GM23338 (cell line): Measurements from ENCODE around the gene CACHD1. TPM values are rescaled to one million over a fixed set of nuclear protein-coding genes. Genes with fewer than 3 reads are reported as not detected.

ENCODE experiments used
- ATAC-seq: fragments of 200-7000 bp; cut with Tn5 transposase; 3 replicates; pipeline ENCODE4 v1.9.1; 2020
- DNase-seq: peaks from one replicate; pipeline ENCODE4 v3.0.0-alpha.2; 2015; ENCODE audit warnings: low spot score
- H2AFZ ChIP-seq: fragments of 200-600 bp; sonication (generic); 2 replicates; pipeline ENCODE4 v1.8.0; 2016; ENCODE audit warnings: antibody characterized with exemption, mild to moderate bottlenecking, moderate library complexity
- H3F3A ChIP-seq: fragments of 200-600 bp; sonication (generic); replicated peaks from 2 replicates; pipeline ENCODE4 v1.8.0; 2017; ENCODE audit warnings: antibody characterized with exemption, mixed run types, low read depth
- H3K27ac ChIP-seq: fragments of 200-600 bp; sonication (generic); 2 replicates; pipeline ENCODE4 v1.6.1; 2016; ENCODE audit warnings: low read depth
- H3K27me3 ChIP-seq: fragments of 200-600 bp; sonication (generic); 2 replicates; pipeline ENCODE4 v1.8.0; 2016; ENCODE audit warnings: mild to moderate bottlenecking, mixed run types, moderate library complexity; ENCODE audit not compliant: insufficient read depth
- H3K36me3 ChIP-seq: fragments of 200-600 bp; sonication (generic); 2 replicates; pipeline ENCODE4 v1.8.0; 2016; ENCODE audit warnings: mild to moderate bottlenecking; ENCODE audit not compliant: insufficient read depth
- H3K4me1 ChIP-seq: fragments of 200-600 bp; sonication (generic); 2 replicates; pipeline ENCODE4 v1.8.0; 2016; ENCODE audit warnings: mild to moderate bottlenecking, moderate library complexity; ENCODE audit not compliant: insufficient read depth
- H3K4me2 ChIP-seq: fragments of 200-600 bp; sonication (generic); 2 replicates; pipeline ENCODE4 v1.7.1; 2017; ENCODE audit warnings: mixed run types
- H3K4me3 ChIP-seq: fragments of 200-600 bp; sonication (generic); 2 replicates; pipeline ENCODE4 v1.6.1; 2016; ENCODE audit warnings: mixed run types
- H3K79me2 ChIP-seq: fragments of 200-600 bp; sonication (generic); replicated peaks from 2 replicates; pipeline ENCODE4 v1.8.0; 2017; ENCODE audit warnings: mild to moderate bottlenecking; ENCODE audit not compliant: insufficient read depth
- H3K9me2 ChIP-seq: fragments of 200-600 bp; sonication (generic); 2 replicates; pipeline ENCODE4 v1.8.0; 2017; ENCODE audit not compliant: insufficient read depth
- H4K20me1 ChIP-seq: fragments of 200-600 bp; sonication (generic); replicated peaks from 2 replicates; pipeline ENCODE4 v1.8.0; 2017; ENCODE audit warnings: mild to moderate bottlenecking; ENCODE audit not compliant: insufficient read depth
- H3K27ac Mint-ChIP-seq: 2 replicates; pipeline ENCODE4 v1.8.0; 2020; ENCODE audit warnings: inconsistent platforms, mild to moderate bottlenecking, moderate library complexity, mixed read lengths
- H3K27me3 Mint-ChIP-seq: 3 replicates; pipeline ENCODE4 v1.8.0; 2022; ENCODE audit warnings: low read depth, mild to moderate bottlenecking, moderate library complexity, mixed read lengths, inconsistent platforms; ENCODE audit not compliant: insufficient read depth, poor library complexity
- H3K36me3 Mint-ChIP-seq: 3 replicates; pipeline ENCODE4 v1.8.0; 2021; ENCODE audit warnings: low read depth, mild to moderate bottlenecking, inconsistent platforms, moderate library complexity, mixed read lengths
- H3K4me1 Mint-ChIP-seq: 3 replicates; pipeline ENCODE4 v1.8.0; 2020; ENCODE audit warnings: mild to moderate bottlenecking, inconsistent platforms, mixed read lengths
- H3K4me3 Mint-ChIP-seq: 3 replicates; pipeline ENCODE4 v1.8.0; 2021; ENCODE audit warnings: moderate library complexity, mild to moderate bottlenecking, inconsistent platforms, mixed read lengths
- H3K9me3 Mint-ChIP-seq: 3 replicates; pipeline ENCODE4 v1.8.0; 2020; ENCODE audit warnings: moderate library complexity, mild to moderate bottlenecking, inconsistent platforms, mixed read lengths
- CTCF ChIP-seq, 2 experiments: fragments of 200-600 bp in 1 of 2; sonication (generic) in 1 of 2; conservative IDR thresholded peaks; 2 replicates each; pipeline versions ENCODE4 v1.5.1 to v1.6.1; 2016 to 2017; ENCODE audit warnings: antibody characterized with exemption in 2 of 2, low read depth in 2 of 2, mild to moderate bottlenecking in 2 of 2, moderate library complexity in 1 of 2
- JUNB ChIP-seq: IDR thresholded peaks from one replicate; pipeline ENCODE4 v1.6.1; 2016; ENCODE audit warnings: antibody characterized with exemption; ENCODE audit not compliant: unreplicated experiment
- NANOG ChIP-seq: IDR thresholded peaks from 2 replicates; pipeline ENCODE4 v1.6.1; 2016; ENCODE audit warnings: antibody characterized with exemption, borderline replicate concordance
- POLR2AphosphoS5 ChIP-seq: IDR thresholded peaks from 2 replicates; pipeline ENCODE4 v1.6.1; 2016; ENCODE audit warnings: antibody characterized with exemption, low read depth
- REST ChIP-seq: IDR thresholded peaks from one replicate; pipeline ENCODE4 v1.6.1; 2018; ENCODE audit warnings: antibody characterized with exemption; ENCODE audit not compliant: unreplicated experiment
- ZNF114 ChIP-seq: fragments of 250-450 bp; sonication (Bioruptor Pico); IDR thresholded peaks from 2 replicates; pipeline ENCODE4 v1.5.0; 2020; ENCODE audit warnings: mild to moderate bottlenecking, moderate library complexity
- ZNF331 ChIP-seq: fragments of 250-450 bp; sonication (Bioruptor Pico); IDR thresholded peaks from 2 replicates; pipeline ENCODE4 v1.5.0; 2020; ENCODE audit warnings: low read depth, mild to moderate bottlenecking, moderate library complexity
- polyA plus RNA-seq: library from polyadenylated mRNA; unstranded; fragments of >200 nt; fragmentation: Nextera tagmentation; extraction: Ambion mirVana; gene quantifications from 2 replicates; pipeline ENCODE4 v1.2.1, GENCODE V29; 2016
- total RNA-seq: library from RNA; depleted of rRNA; stranded (reverse); fragments of >200 nt; shearing (Covaris generic); gene quantifications from 2 replicates; pipeline ENCODE4 v1.2.3, GENCODE V29; 2014

The CACHD1 gene
- total and polyA plus RNA-seq, 2 experiments from 2014 or later: 12.6 to 43.7 TPM

GRCh38 chr1:64678366-64678765 is 208.4 kb downstream of the CACHD1 start:
- no peaks in the 10 kb centered on the region for H3K79me2 ChIP-seq
- no peak for TF ChIP-seq ZNF114
- Mint-ChIP-seq H3K27me3 (no peaks in the 10 kb centered on the region), H3K9me3 (no peaks in the 10 kb centered on the region), H3K4me3 (no peak overlapping the region), H3K4me1 (peaks cover 2% of the 10 kb centered on the region; the same call in 1 of the 3 replicates), H3K27ac (no peak overlapping the region), H3K36me3 (peaks cover 92% of the 10 kb centered on the region)
- no peaks in the 10 kb centered on the region for H3K4me1 ChIP-seq
- H3F3A ChIP-seq: no peaks in the 10 kb centered on the region; the same call in 1 of the 2 replicates
- H3K27me3 ChIP-seq: no peaks in the 10 kb centered on the region
- H3K4me3 ChIP-seq: no peak overlapping the region
- no peaks in the 10 kb centered on the region for H3K9me2 ChIP-seq
- H3K36me3 ChIP-seq: peaks cover 60% of the 10 kb centered on the region
- H2AFZ ChIP-seq: no peak overlapping the region
- H3K27ac ChIP-seq: no peak overlapping the region
- ATAC-seq (no peak), DNase-seq (no peak)
- no peak overlapping the region for H3K4me2 ChIP-seq
- H4K20me1 ChIP-seq: no peaks in the 10 kb centered on the region; the same call in 1 of the 2 replicates

GRCh38 chr1:64679177-64679576 is 209.2 kb downstream of the CACHD1 start:
- Histone ChIP-seq H3K4me2 (no peak overlapping the region), H3K79me2 (no peaks in the 10 kb centered on the region), H3F3A (peaks cover 6% of the 10 kb centered on the region; the same call in 1 of the 2 replicates), H3K27ac (no peak overlapping the region), H3K4me3 (no peak overlapping the region), H3K27me3 (no peaks in the 10 kb centered on the region), H3K4me1 (no peaks in the 10 kb centered on the region), H3K36me3 (peaks cover 67% of the 10 kb centered on the region), H2AFZ (no peak overlapping the region), H4K20me1 (no peaks in the 10 kb centered on the region; the same call in 1 of the 2 replicates), H3K9me2 (no peaks in the 10 kb centered on the region)
- Mint-ChIP-seq H3K4me3 (no peak overlapping the region), H3K9me3 (no peaks in the 10 kb centered on the region), H3K36me3 (peaks cover 93% of the 10 kb centered on the region), H3K27me3 (no peaks in the 10 kb centered on the region), H3K27ac (no peak overlapping the region), H3K4me1 (peaks cover 2% of the 10 kb centered on the region; the same call in 1 of the 3 replicates)
- DNase-seq (no peak), ATAC-seq (no peak)
- TF ChIP-seq ZNF114 (no peak), CTCF (conservative IDR thresholded peaks at IDR 0.05; ENCODE audit: low read depth in 2 of 2) (no peak), REST (no peak)

- H3K4me2 ChIP-seq: no peak overlapping the region
- peaks cover 71% of the 10 kb centered on the region for H3K36me3 ChIP-seq
- no peaks in the 10 kb centered on the region for H3K79me2 ChIP-seq
- ATAC-seq (no peak), DNase-seq (no peak)
- H3K9me2 ChIP-seq: no peaks in the 10 kb centered on the region
- no peak overlapping the region for H3K27ac Mint-ChIP-seq
- no peak overlapping the region for H3K4me3 ChIP-seq
- peaks cover under 1% of the 10 kb centered on the region; the same call in 1 of the 2 replicates for H4K20me1 ChIP-seq
- H3K36me3 Mint-ChIP-seq: peaks cover 86% of the 10 kb centered on the region
- no peaks in the 10 kb centered on the region for H3K4me1 ChIP-seq
- no peaks in the 10 kb centered on the region for H3K27me3 ChIP-seq
- no peak overlapping the region for H3K27ac ChIP-seq
- no peak overlapping the region for H3K4me3 Mint-ChIP-seq
- H3K27me3 Mint-ChIP-seq: no peaks in the 10 kb centered on the region
- no peaks in the 10 kb centered on the region for H3K9me3 Mint-ChIP-seq
- H3F3A ChIP-seq: peaks cover 6% of the 10 kb centered on the region; the same call in 1 of the 2 replicates
- H2AFZ ChIP-seq: no peak overlapping the region
- peaks cover 2% of the 10 kb centered on the region; the same call in 1 of the 3 replicates for H3K4me1 Mint-ChIP-seq
- TF ChIP-seq CTCF (conservative IDR thresholded peaks at IDR 0.05; ENCODE audit: low read depth in 2 of 2) (no peak), ZNF331 (no peak), NANOG (no peak), ZNF114 (no peak), POLR2AphosphoS5 (no peak), JUNB (no peak)
Observed at GRCh38 chr1:64680599-64680998, 210.7 kb downstream of the CACHD1 start.
